ENCODE data around the gene FREM2. TPM values are rescaled to one million over a fixed set of nuclear protein-coding genes. Genes with fewer than 3 reads are reported as not detected.

Gene FREM2
- total RNA-seq, 4 donors from 2014 or later = 32.0 to 54.6 (median 46.2) TPM

GRCh38 chr13:38900188-38900587 lies 213.3 kb downstream of the FREM2 start:
- intact Hi-C loops (cut with DNase I) = no loop called here
- Histone ChIP-seq H3K4me1 (no peaks in the 10 kb centered on the region), H3K27me3 (no peaks in the 10 kb centered on the region), H3K36me3 (no peaks in the 10 kb centered on the region), H3K4me3 (replicated peaks in 1 of 3) (no peak overlapping the region), H3K9me3 (no peaks in the 10 kb centered on the region), H3K27ac (no peak overlapping the region)
- TF ChIP-seq POLR2A (IDR thresholded peaks at IDR 0.05) (no peak), CTCF (IDR thresholded peaks at IDR 0.05) (no peak)
- DNase-seq = no peak
- WGBS, 2 donors = 67 to 71% methylated on average over 3 of the region's 3 CpGs

- H3K9me3 ChIP-seq = no peaks in the 10 kb centered on the region
- H3K36me3 ChIP-seq = no peaks in the 10 kb centered on the region
- H3K27me3 ChIP-seq = no peaks in the 10 kb centered on the region
- H3K4me1 ChIP-seq = no peaks in the 10 kb centered on the region
- H3K27ac ChIP-seq = no peak overlapping the region
- H3K4me3 ChIP-seq (replicated peaks in 1 of 3) = no peak overlapping the region
- WGBS, 2 donors = 90 to 92% methylated on average over 1 of the region's 1 CpG
- no peak for DNase-seq
- TF ChIP-seq CTCF (IDR thresholded peaks at IDR 0.05) (no peak), POLR2A (IDR thresholded peaks at IDR 0.05) (no peak)
- intact Hi-C loops (cut with DNase I) = no loop called here
Measured at GRCh38 chr13:38902551-38902950, 215.7 kb downstream of the FREM2 start.

- no peak for DNase-seq
- Histone ChIP-seq H3K4me1 (no peaks in the 10 kb centered on the region), H3K27ac (no peak overlapping the region), H3K27me3 (no peaks in the 10 kb centered on the region), H3K9me3 (no peaks in the 10 kb centered on the region), H3K4me3 (replicated peaks in 1 of 3) (no peak overlapping the region), H3K36me3 (no peaks in the 10 kb centered on the region)
- TF ChIP-seq POLR2A (IDR thresholded peaks at IDR 0.05) = no peak
- no peak for TF ChIP-seq CTCF (IDR thresholded peaks at IDR 0.05)
- intact Hi-C loops (cut with DNase I) = no loop called here
- WGBS, 2 donors = 77 to 88% methylated on average over 3 of the region's 3 CpGs
Measured at GRCh38 chr13:38905081-38905480, 218.2 kb downstream of the FREM2 start.

GRCh38 chr13:38905861-38906260 lies 219.0 kb downstream of the FREM2 start:
- Histone ChIP-seq H3K9me3 (no peaks in the 10 kb centered on the region), H3K4me1 (no peaks in the 10 kb centered on the region), H3K4me3 (replicated peaks in 1 of 3) (no peak overlapping the region), H3K27me3 (no peaks in the 10 kb centered on the region), H3K27ac (no peak overlapping the region), H3K36me3 (no peaks in the 10 kb centered on the region)
- 90 to 91% methylated on average over 1 of the region's 1 CpG for WGBS, 2 donors
- TF ChIP-seq POLR2A (IDR thresholded peaks at IDR 0.05) (no peak), CTCF (IDR thresholded peaks at IDR 0.05) (no peak)
- no peak for DNase-seq
- intact Hi-C loops (cut with DNase I) = no loop called here

GRCh38 chr13:38908574-38908973 lies 221.7 kb downstream of the FREM2 start:
- Histone ChIP-seq H3K9me3 (no peaks in the 10 kb centered on the region), H3K4me1 (no peaks in the 10 kb centered on the region), H3K27me3 (no peaks in the 10 kb centered on the region), H3K4me3 (replicated peaks in 1 of 3) (no peak overlapping the region), H3K27ac (no peak overlapping the region), H3K36me3 (no peaks in the 10 kb centered on the region)
- intact Hi-C loops (cut with DNase I) = no loop called here
- 94% methylated on average over 2 of the region's 2 CpGs for WGBS, 2 donors
- no peak for DNase-seq
- TF ChIP-seq POLR2A (IDR thresholded peaks at IDR 0.05) = no peak
- no peak for TF ChIP-seq CTCF (IDR thresholded peaks at IDR 0.05)
